Vagina (tissue), 2 donors: ENCODE measurements around the gene PRKAR1B. TPM values are rescaled to one million over a fixed set of nuclear protein-coding genes. Genes with fewer than 3 reads are reported as not detected.

Source experiments
- DNase-seq, 2 donors: peaks; one replicate each; pipeline ENCODE4 v3.0.0-alpha.2; 2017; ENCODE audit errors: extremely low spot score in 2 of 2
- H3K27ac ChIP-seq: fragments of 200-600 bp; sonication (generic); one replicate; pipeline ENCODE4 v1.5.1; 2019
- H3K27me3 ChIP-seq: fragments of 200-600 bp; sonication (generic); one replicate; pipeline ENCODE4 v1.5.1; 2019
- H3K36me3 ChIP-seq, 2 donors: fragments of 200-600 bp; sonication (generic); one replicate each; pipeline ENCODE4 v1.5.1; 2017 to 2019
- H3K4me1 ChIP-seq: fragments of 200-600 bp; sonication (generic); one replicate; pipeline ENCODE4 v1.5.1; 2019
- H3K4me3 ChIP-seq, 2 donors: fragments of 200-600 bp; sonication (generic); 1 replicate in 1 of 2; 2 replicates in 1 of 2; pipeline ENCODE4 v1.5.1; 2016 to 2019
- H3K9me3 ChIP-seq: fragments of 200-600 bp; sonication (generic); one replicate; pipeline ENCODE4 v1.5.1; 2019
- POLR2A ChIP-seq, 2 donors: fragments of 450-650 bp; IDR thresholded peaks; one replicate each; pipeline ENCODE4 v1.6.1; 2017; ENCODE audit warnings: antibody characterized with exemption in 2 of 2, mild to moderate bottlenecking in 2 of 2, moderate library complexity in 2 of 2
- POLR2AphosphoS5 ChIP-seq, 2 donors: sonication (generic); formaldehyde crosslinking; IDR thresholded peaks; one replicate each; pipeline ENCODE4 v1.9.0; 2017; ENCODE audit warnings: antibody characterized with exemption in 2 of 2, mild to moderate bottlenecking in 2 of 2, low read depth in 1 of 2; ENCODE audit not compliant: insufficient read depth in 1 of 2
- intact Hi-C: fragments of 100-400 bp; cut with DNase I; formaldehyde crosslinking; loops from one replicate; pipeline ENCODE4 v1.15.1; 2023
- total RNA-seq: library from RNA; depleted of rRNA; stranded (reverse); fragments of >200 nt; gene quantifications from one replicate; pipeline ENCODE4 v1.2.3, GENCODE V29; 2016
- TF ChIP-seq, protein P1 (sequence below), 3 experiments: fragments of 450-650 bp in 2 of 3; fragments of 200-600 bp in 1 of 3; sonication (generic) in 1 of 3; IDR thresholded peaks; one replicate each; pipeline ENCODE4 v1.5.1; 2017 to 2019; ENCODE audit warnings: antibody characterized with exemption in 3 of 3, mild to moderate bottlenecking in 2 of 3, moderate library complexity in 2 of 3

The PRKAR1B gene
- total RNA-seq, 1 donor from 2014 or later = 31.4 TPM

DNA sequence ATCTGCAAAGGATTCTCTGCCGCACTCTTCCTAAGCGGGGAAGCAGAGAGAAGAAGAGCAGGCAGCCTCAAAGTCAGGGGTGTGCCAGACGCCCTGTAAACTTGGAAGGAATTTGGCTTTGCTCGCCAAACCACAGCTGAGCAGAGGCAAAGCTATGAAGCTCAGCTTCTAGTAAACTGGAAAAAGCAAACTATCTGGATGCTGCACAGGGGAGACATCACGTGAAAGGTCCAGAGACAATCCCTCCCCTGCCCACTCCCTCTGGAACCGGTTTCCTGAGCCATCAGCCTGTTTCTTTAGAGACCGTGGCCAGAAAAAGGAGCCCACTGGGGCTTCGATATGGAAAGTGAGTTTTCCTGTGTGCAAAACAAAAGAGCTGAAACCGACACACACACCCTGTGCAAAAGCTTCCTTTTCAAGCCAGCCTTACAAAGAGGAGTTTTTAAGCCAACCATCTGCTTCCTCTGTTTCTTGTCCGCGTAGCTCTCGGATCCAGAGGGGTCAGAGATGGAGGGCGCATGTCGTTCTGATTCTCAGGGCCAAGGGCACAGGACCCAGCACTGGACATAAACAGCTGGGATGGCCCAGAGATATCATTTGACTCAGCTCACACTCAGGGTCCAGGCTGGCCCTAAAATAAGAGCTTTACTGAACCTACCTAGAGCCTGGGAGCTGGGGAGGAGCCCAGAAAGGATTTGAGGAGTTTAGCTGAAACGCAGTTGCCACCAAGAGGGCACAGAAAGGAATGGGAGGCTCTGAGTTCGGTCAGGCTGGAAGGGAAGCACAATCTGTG lies 58.7 kb downstream of the PRKAR1B start:
- no peaks in the 10 kb centered on the region for H3K9me3 ChIP-seq
- H3K27ac ChIP-seq = peak overlapping the region; percentile 81
- peaks cover 39% of the 10 kb centered on the region for H3K4me1 ChIP-seq
- TF ChIP-seq POLR2AphosphoS5 (IDR thresholded peaks at IDR 0.05; ENCODE audit: insufficient read depth in 1 of 2, low read depth in 1 of 2) (peak in 1 of 2 donors; percentile 75), POLR2A (IDR thresholded peaks at IDR 0.05) (no peak)
- no peaks in the 10 kb centered on the region for H3K27me3 ChIP-seq
- H3K36me3 ChIP-seq = no peaks in the 10 kb centered on the region
- H3K4me3 ChIP-seq = peak overlapping the region in 1 of 2 donors; percentile 13
- intact Hi-C loops = no loop called here
- no peak for DNase-seq

DNA sequence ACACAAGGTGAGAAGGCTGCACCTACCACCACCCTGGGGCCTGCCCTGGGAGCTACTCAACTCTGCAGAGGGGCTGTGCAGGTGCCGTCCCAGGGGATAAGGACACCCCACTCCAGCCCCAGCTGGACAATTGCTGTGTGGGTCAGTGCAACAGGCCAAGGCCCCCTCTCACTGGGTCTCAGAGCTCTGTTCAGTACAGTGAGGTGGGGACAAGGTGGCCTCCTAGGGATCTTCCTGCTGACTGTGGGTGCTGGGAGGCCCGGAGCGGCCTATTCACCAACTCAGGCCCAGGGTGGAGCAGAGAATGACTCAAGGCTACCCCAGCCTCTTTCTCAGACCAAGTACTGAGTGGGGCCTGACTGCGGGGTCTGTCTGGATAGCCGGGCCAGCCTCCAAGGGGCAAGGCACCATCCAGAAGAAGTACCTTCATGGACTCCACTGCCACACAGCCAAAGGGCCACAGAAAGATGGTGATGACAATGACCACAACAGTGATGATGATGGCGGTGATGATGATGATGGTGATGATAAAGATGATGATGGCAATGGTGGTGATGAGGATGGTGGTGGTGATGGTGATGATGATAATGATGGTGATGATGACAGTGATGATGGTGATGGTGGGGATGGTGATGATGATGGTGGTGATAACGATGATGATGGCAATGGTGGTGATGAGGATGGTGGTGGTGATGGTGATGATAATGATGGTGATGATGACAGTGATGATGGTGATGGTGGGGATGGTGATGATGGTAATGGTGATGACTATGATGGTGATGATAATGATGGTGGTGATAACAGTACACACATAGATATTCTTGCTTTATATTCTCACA lies 60.4 kb downstream of the PRKAR1B start:
- Histone ChIP-seq H3K36me3 (no peaks in the 10 kb centered on the region), H3K27me3 (no peaks in the 10 kb centered on the region), H3K4me3 (no peak overlapping the region), H3K4me1 (peaks cover 44% of the 10 kb centered on the region), H3K9me3 (no peaks in the 10 kb centered on the region), H3K27ac (peak overlapping the region; percentile 83)
- intact Hi-C loops = no loop called here
- DNase-seq = no peak
- TF ChIP-seq POLR2AphosphoS5 (IDR thresholded peaks at IDR 0.05; ENCODE audit: insufficient read depth in 1 of 2, low read depth in 1 of 2) (no peak), POLR2A (IDR thresholded peaks at IDR 0.05) (no peak)
- TF ChIP-seq, protein P1, sequence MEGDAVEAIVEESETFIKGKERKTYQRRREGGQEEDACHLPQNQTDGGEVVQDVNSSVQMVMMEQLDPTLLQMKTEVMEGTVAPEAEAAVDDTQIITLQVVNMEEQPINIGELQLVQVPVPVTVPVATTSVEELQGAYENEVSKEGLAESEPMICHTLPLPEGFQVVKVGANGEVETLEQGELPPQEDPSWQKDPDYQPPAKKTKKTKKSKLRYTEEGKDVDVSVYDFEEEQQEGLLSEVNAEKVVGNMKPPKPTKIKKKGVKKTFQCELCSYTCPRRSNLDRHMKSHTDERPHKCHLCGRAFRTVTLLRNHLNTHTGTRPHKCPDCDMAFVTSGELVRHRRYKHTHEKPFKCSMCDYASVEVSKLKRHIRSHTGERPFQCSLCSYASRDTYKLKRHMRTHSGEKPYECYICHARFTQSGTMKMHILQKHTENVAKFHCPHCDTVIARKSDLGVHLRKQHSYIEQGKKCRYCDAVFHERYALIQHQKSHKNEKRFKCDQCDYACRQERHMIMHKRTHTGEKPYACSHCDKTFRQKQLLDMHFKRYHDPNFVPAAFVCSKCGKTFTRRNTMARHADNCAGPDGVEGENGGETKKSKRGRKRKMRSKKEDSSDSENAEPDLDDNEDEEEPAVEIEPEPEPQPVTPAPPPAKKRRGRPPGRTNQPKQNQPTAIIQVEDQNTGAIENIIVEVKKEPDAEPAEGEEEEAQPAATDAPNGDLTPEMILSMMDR (IDR thresholded peaks at IDR 0.05) = no peak

DNA sequence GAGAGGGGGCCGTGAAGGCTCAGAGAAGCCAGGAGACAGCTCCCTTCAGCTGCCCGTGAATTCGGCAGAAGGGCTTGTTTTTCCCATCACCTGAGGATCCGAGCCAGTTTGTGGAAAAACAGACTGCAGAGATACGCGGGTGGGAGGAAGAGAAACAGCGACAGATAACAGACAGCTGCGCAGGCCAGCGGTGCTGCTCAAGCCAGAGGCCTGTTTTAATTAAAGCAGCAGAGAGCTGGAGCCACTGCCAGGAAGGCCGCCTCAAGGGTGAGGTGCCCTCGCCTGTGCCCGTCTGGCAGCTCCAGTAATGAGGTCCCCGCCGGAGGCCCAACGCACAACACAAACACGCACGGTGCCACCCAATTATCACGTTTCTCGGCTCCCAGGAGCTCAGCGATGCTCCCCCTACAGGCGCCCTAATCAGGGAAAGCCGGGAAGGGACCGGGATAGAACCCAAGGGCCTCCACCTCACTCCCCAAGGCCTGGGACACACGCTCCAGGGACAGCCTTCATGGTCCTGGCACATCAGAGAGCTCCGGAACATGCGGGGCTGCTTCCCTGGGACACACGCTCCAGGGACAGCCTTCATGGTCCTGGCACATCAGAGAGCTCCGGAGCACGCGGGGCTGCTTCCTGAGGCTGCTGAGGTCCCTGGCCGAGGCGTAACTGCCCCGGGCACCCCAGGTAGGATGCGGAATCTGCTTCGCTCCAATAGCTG lies 61.2 kb downstream of the PRKAR1B start:
- no peak overlapping the region for H3K4me3 ChIP-seq
- no peak for DNase-seq
- no peaks in the 10 kb centered on the region for H3K9me3 ChIP-seq
- no peaks in the 10 kb centered on the region for H3K27me3 ChIP-seq
- peak overlapping the region; percentile 83 for H3K27ac ChIP-seq
- H3K36me3 ChIP-seq = no peaks in the 10 kb centered on the region
- intact Hi-C loops = no loop called here
- TF ChIP-seq POLR2A (IDR thresholded peaks at IDR 0.05) = no peak
- TF ChIP-seq, protein P1 (IDR thresholded peaks at IDR 0.05) = no peak
- TF ChIP-seq POLR2AphosphoS5 (IDR thresholded peaks at IDR 0.05; ENCODE audit: insufficient read depth in 1 of 2, low read depth in 1 of 2) = no peak
- H3K4me1 ChIP-seq = peaks cover 44% of the 10 kb centered on the region

DNA sequence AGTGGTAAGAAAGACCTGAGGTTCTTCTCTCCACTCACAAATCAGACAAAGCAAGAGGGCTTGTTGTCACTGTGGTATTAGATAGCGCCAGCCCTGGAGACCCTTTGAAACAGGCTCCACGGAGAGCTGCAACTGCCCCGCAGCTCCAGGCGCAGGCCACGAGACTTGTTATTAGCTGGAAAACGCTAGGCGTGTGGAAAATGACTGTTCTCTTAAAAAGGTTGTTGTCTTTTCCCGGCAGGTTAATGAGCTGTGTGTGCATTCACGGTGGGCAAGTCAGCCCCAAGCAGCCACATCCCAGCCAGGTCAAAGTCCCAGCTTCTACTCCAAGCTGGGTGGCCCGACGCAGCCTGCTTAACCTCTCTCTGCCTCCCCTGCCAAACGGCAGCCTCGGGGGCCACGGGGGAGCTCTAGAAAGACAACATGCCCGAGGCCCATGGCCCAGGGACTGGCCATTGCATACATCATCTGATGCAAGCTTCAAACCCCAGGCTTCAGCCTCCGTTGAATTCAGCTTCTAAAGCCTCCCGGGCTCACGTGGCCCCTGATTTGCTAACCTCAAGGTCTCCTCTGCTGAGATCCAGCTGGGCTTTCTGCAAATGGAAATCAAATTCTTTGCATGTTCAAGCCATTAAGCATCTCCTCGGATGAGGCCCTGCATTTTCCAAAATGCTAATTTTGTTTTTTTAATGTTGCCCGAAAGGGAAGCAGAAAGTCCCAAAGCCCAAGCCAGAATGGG lies 61.9 kb downstream of the PRKAR1B start:
- Histone ChIP-seq H3K9me3 (no peaks in the 10 kb centered on the region), H3K4me1 (peaks cover 44% of the 10 kb centered on the region), H3K27me3 (no peaks in the 10 kb centered on the region), H3K36me3 (no peaks in the 10 kb centered on the region), H3K27ac (peak overlapping the region; percentile 83), H3K4me3 (no peak overlapping the region)
- TF ChIP-seq, protein P1 (IDR thresholded peaks at IDR 0.05) = no peak
- TF ChIP-seq POLR2A (IDR thresholded peaks at IDR 0.05) = no peak
- TF ChIP-seq POLR2AphosphoS5 (IDR thresholded peaks at IDR 0.05; ENCODE audit: insufficient read depth in 1 of 2, low read depth in 1 of 2) = peak in 1 of 2 donors; percentile 51
- no peak for DNase-seq
- intact Hi-C loops = loop anchor here (5.0 kb wide), 1 partner anchor 1597 kb away; no protein-coding TSS in a partner anchor
